Fibroblast of lung (primary cell): Measurements from ENCODE around the gene DAB1. TPM values are rescaled to one million over a fixed set of nuclear protein-coding genes. Genes with fewer than 3 reads are reported as not detected.

ENCODE experiments used
- DNase-seq, 2 donors: peaks; one replicate each; pipeline versions ENCODE4 v3.0.0 to v3.0.0-alpha.2; 2010; ENCODE audit warnings: low read depth in 2 of 2
- H2AFZ ChIP-seq: 2 replicates; pipeline ENCODE4 v1.5.1; 2012; ENCODE audit warnings: low read length, control low read depth, inconsistent platforms
- H3K27ac ChIP-seq: 2 replicates; pipeline ENCODE4 v1.5.1; 2011; ENCODE audit warnings: low read length, control low read depth; ENCODE audit not compliant: insufficient read depth
- H3K27me3 ChIP-seq: 2 replicates; pipeline ENCODE4 v1.5.1; 2011; ENCODE audit warnings: mild to moderate bottlenecking, low read length; ENCODE audit not compliant: control insufficient read depth, insufficient read depth
- H3K36me3 ChIP-seq: 2 replicates; pipeline ENCODE4 v1.5.1; 2011; ENCODE audit warnings: low read length; ENCODE audit not compliant: control insufficient read depth, insufficient read depth
- H3K4me1 ChIP-seq: 2 replicates; pipeline ENCODE4 v1.5.1; 2011; ENCODE audit warnings: low read length; ENCODE audit not compliant: control insufficient read depth, insufficient read depth; ENCODE audit errors: extremely low read depth
- H3K4me2 ChIP-seq: 2 replicates; pipeline ENCODE4 v1.5.1; 2011; ENCODE audit warnings: low read length, control low read depth; ENCODE audit not compliant: insufficient read depth; ENCODE audit errors: extremely low read depth
- H3K4me3 ChIP-seq, 4 experiments: fragments of 200-600 bp in 1 of 4; sonication (generic) in 1 of 4; replicated peaks in 1 of 4; 2 replicates each; pipeline ENCODE4 v1.5.1; 2011 to 2016; ENCODE audit warnings: low read length in 4 of 4, low read depth in 3 of 4, mild to moderate bottlenecking in 3 of 4, control low read depth in 2 of 4, inconsistent platforms in 1 of 4, mixed read lengths in 1 of 4; ENCODE audit not compliant: insufficient read depth in 1 of 4; ENCODE audit errors: control extremely low read depth in 1 of 4
- H3K79me2 ChIP-seq: 2 replicates; pipeline ENCODE4 v1.5.1; 2012; ENCODE audit warnings: mild to moderate bottlenecking, low read length, inconsistent platforms; ENCODE audit not compliant: control insufficient read depth, insufficient read depth
- H3K9ac ChIP-seq: 2 replicates; pipeline ENCODE4 v1.5.1; 2011; ENCODE audit warnings: mild to moderate bottlenecking, low read length, control low read depth; ENCODE audit not compliant: insufficient read depth
- H3K9me3 ChIP-seq: 2 replicates; pipeline ENCODE4 v1.5.1; 2012; ENCODE audit warnings: low read depth, low read length; ENCODE audit not compliant: control insufficient read depth, insufficient read depth
- H4K20me1 ChIP-seq: 2 replicates; pipeline ENCODE4 v1.5.1; 2011; ENCODE audit warnings: low read length; ENCODE audit not compliant: control insufficient read depth, insufficient read depth; ENCODE audit errors: extremely low read depth
- EZH2 ChIP-seq: IDR thresholded peaks from 2 replicates; pipeline ENCODE4 v1.5.1; 2012; ENCODE audit warnings: low read length, control low read depth, mild to moderate bottlenecking; ENCODE audit errors: missing control alignments
- polyA plus RNA-seq, 2 donors: library from polyadenylated mRNA; depleted of rRNA in 1 of 2; stranded (reverse) in 1 of 2; unstranded in 1 of 2; fragments of >200 nt; gene quantifications; 2 replicates each; pipeline ENCODE4 v1.2.1, GENCODE V29; 2011 to 2012; ENCODE audit warnings: missing spikeins in 1 of 2
- total RNA-seq: library from RNA; depleted of rRNA; stranded (reverse); fragments of >200 nt; gene quantifications from 2 replicates; pipeline ENCODE4 v1.2.1, GENCODE V29; 2014
- TF ChIP-seq, protein P1 (sequence below), 2 donors: IDR thresholded peaks in 1 of 2; conservative IDR thresholded peaks in 1 of 2; 1 replicate in 1 of 2; 2 replicates in 1 of 2; pipeline ENCODE4 v1.5.1; 2011 to 2012; ENCODE audit warnings: low read length in 2 of 2, control low read depth in 1 of 2, inconsistent platforms in 1 of 2, low read depth in 1 of 2, mild to moderate bottlenecking in 1 of 2

Gene DAB1
- total and polyA plus RNA-seq, 2 donors (not counting 1 experiment from before 2014, with no cell fraction given), result 0.17 to 2.0 TPM

- H4K20me1 ChIP-seq, result no peaks in the 10 kb centered on the region
- H3K36me3 ChIP-seq, result no peaks in the 10 kb centered on the region
- H3K27ac ChIP-seq, result no peak overlapping the region
- no peak overlapping the region for H2AFZ ChIP-seq
- H3K4me1 ChIP-seq, result no peaks in the 10 kb centered on the region
- H3K4me3 ChIP-seq, result no peak overlapping the region
- H3K4me2 ChIP-seq, result no peak overlapping the region
- TF ChIP-seq, protein P1, sequence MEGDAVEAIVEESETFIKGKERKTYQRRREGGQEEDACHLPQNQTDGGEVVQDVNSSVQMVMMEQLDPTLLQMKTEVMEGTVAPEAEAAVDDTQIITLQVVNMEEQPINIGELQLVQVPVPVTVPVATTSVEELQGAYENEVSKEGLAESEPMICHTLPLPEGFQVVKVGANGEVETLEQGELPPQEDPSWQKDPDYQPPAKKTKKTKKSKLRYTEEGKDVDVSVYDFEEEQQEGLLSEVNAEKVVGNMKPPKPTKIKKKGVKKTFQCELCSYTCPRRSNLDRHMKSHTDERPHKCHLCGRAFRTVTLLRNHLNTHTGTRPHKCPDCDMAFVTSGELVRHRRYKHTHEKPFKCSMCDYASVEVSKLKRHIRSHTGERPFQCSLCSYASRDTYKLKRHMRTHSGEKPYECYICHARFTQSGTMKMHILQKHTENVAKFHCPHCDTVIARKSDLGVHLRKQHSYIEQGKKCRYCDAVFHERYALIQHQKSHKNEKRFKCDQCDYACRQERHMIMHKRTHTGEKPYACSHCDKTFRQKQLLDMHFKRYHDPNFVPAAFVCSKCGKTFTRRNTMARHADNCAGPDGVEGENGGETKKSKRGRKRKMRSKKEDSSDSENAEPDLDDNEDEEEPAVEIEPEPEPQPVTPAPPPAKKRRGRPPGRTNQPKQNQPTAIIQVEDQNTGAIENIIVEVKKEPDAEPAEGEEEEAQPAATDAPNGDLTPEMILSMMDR (conservative IDR thresholded peaks at IDR 0.05 in 1 of 2, IDR thresholded peaks at IDR 0.05 in 1 of 2; ENCODE audit: low read depth in 1 of 2, low read length in 2 of 2), result no peak
- no peak for TF ChIP-seq EZH2
- no peaks in the 10 kb centered on the region for H3K79me2 ChIP-seq
- no peak for DNase-seq
- H3K9me3 ChIP-seq, result no peaks in the 10 kb centered on the region
- no peak overlapping the region for H3K9ac ChIP-seq
- no peaks in the 10 kb centered on the region for H3K27me3 ChIP-seq
Observed at GRCh38 chr1:57109247-57109646, 314.6 kb downstream of the DAB1 start.

- peak in 1 of 2 donors; percentile 9 for DNase-seq
- Histone ChIP-seq H2AFZ (no peak overlapping the region), H3K4me3 (no peak overlapping the region), H3K9me3 (no peaks in the 10 kb centered on the region), H3K27ac (no peak overlapping the region), H3K79me2 (no peaks in the 10 kb centered on the region), H4K20me1 (no peaks in the 10 kb centered on the region), H3K36me3 (no peaks in the 10 kb centered on the region), H3K9ac (no peak overlapping the region), H3K4me1 (no peaks in the 10 kb centered on the region), H3K4me2 (no peak overlapping the region), H3K27me3 (no peaks in the 10 kb centered on the region)
- TF ChIP-seq EZH2, result no peak
- TF ChIP-seq, protein P1 (conservative IDR thresholded peaks at IDR 0.05 in 1 of 2, IDR thresholded peaks at IDR 0.05 in 1 of 2; ENCODE audit: low read depth in 1 of 2, low read length in 2 of 2), result no peak
Observed at GRCh38 chr1:57106296-57106695, 317.6 kb downstream of the DAB1 start.

DNA sequence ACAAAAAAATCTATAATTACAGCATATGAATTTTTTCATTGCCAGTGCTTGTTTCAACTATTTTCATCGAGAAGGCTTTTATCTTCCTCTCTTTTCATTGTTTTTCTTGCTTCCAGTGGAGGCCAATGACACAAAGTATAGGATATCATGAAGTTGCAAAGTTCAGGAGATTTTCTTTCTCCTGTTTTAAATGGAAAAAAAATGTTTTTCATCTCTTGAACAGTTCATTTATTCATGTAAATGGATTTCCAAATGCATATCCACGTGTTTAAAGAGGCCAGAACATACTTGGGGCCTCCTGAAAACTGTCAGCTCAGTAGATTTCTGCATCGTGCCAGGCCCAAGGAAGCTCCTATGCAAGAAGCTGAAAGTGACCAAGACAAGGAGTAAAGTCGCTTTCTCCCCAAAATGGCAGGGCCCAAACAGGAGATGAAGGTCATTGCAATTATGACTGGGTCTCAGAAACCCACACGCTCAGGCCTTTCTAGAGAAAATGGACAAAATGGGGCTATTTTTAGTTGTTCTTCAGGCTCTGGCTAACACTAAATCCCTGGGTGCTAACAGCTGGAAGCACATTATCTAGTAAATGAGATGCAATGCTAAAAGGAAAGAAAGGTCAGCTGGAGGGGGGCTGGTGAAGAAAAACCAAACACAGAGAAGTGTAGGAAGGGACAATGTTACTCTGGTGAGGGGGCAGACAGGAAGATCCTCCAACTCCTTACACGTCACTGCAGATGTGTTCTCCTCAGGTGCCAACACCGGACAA, 321.1 kb downstream of the DAB1 start:
- Histone ChIP-seq H3K79me2 (no peaks in the 10 kb centered on the region), H3K4me1 (no peaks in the 10 kb centered on the region), H3K36me3 (no peaks in the 10 kb centered on the region), H3K9ac (no peak overlapping the region), H4K20me1 (no peaks in the 10 kb centered on the region), H2AFZ (no peak overlapping the region), H3K4me2 (no peak overlapping the region), H3K27me3 (no peaks in the 10 kb centered on the region), H3K4me3 (no peak overlapping the region), H3K9me3 (no peaks in the 10 kb centered on the region), H3K27ac (no peak overlapping the region)
- DNase-seq, result no peak
- TF ChIP-seq EZH2, result no peak
- TF ChIP-seq, protein P1 (conservative IDR thresholded peaks at IDR 0.05 in 1 of 2, IDR thresholded peaks at IDR 0.05 in 1 of 2; ENCODE audit: low read depth in 1 of 2, low read length in 2 of 2), result no peak
